Progenitor cell of endocrine pancreas (in vitro differentiated cells): ENCODE measurements around the gene BTBD9. TPM values are rescaled to one million over a fixed set of nuclear protein-coding genes. Genes with fewer than 3 reads are reported as not detected.

Experiments
- DNase-seq: peaks from one replicate; pipeline ENCODE4 v3.0.0; 2021; ENCODE audit warnings: low spot score; ENCODE audit not compliant: unreplicated experiment
- H3K27ac Mint-ChIP-seq: 2 replicates; pipeline ENCODE4 v1.8.0; 2021; ENCODE audit warnings: mild to moderate bottlenecking, moderate library complexity, mixed read lengths
- H3K27me3 Mint-ChIP-seq: 2 replicates; pipeline ENCODE4 v1.8.0; 2021; ENCODE audit warnings: mixed read lengths
- H3K36me3 Mint-ChIP-seq: 2 replicates; pipeline ENCODE4 v1.8.0; 2022; ENCODE audit warnings: mixed read lengths; ENCODE audit not compliant: insufficient read depth
- H3K4me1 Mint-ChIP-seq: 2 replicates; pipeline ENCODE4 v1.8.0; 2021; ENCODE audit warnings: low read depth, mixed read lengths
- H3K4me3 Mint-ChIP-seq: 2 replicates; pipeline ENCODE4 v1.8.0; 2021; ENCODE audit warnings: low read depth, mild to moderate bottlenecking, moderate library complexity, mixed read lengths
- H3K9me3 Mint-ChIP-seq: 2 replicates; pipeline ENCODE4 v1.8.0; 2021; ENCODE audit warnings: low read depth, mixed read lengths
- CTCF ChIP-seq: fragments of 200-600 bp; sonication (generic); IDR thresholded peaks from one replicate; pipeline ENCODE4 v1.5.0; 2021; ENCODE audit warnings: antibody characterized with exemption, mild to moderate bottlenecking; ENCODE audit not compliant: unreplicated experiment
- total RNA-seq: library from RNA; stranded (reverse); gene quantifications from 2 replicates; pipeline ENCODE4 v1.2.1, GENCODE V29; 2021

Gene BTBD9
- total RNA-seq, 1 donor from 2014 or later: 25.9 TPM

- DNase-seq: no peak
- Mint-ChIP-seq H3K36me3 (no peaks in the 10 kb centered on the region), H3K4me3 (no peak overlapping the region), H3K27me3 (no peaks in the 10 kb centered on the region), H3K9me3 (no peaks in the 10 kb centered on the region), H3K27ac (no peak overlapping the region), H3K4me1 (no peaks in the 10 kb centered on the region)
- no peak for TF ChIP-seq CTCF
Observed at GRCh38 chr6:38234141-38234540, 405.6 kb downstream of the BTBD9 start.

- Mint-ChIP-seq H3K9me3 (no peaks in the 10 kb centered on the region), H3K4me3 (no peak overlapping the region), H3K36me3 (no peaks in the 10 kb centered on the region), H3K27ac (no peak overlapping the region), H3K27me3 (no peaks in the 10 kb centered on the region), H3K4me1 (no peaks in the 10 kb centered on the region)
- no peak for TF ChIP-seq CTCF
- DNase-seq: no peak
Observed at GRCh38 chr6:38233161-38233791, 406.5 kb downstream of the BTBD9 start.

GRCh38 chr6:38225766-38226165 lies 414.0 kb downstream of the BTBD9 start:
- TF ChIP-seq CTCF: no peak
- Mint-ChIP-seq H3K4me3 (no peak overlapping the region), H3K36me3 (no peaks in the 10 kb centered on the region), H3K27me3 (no peaks in the 10 kb centered on the region), H3K9me3 (no peaks in the 10 kb centered on the region), H3K4me1 (peaks cover 2% of the 10 kb centered on the region), H3K27ac (no peak overlapping the region)
- no peak for DNase-seq

- Mint-ChIP-seq H3K27ac (no peak overlapping the region), H3K27me3 (no peaks in the 10 kb centered on the region), H3K4me1 (peaks cover 7% of the 10 kb centered on the region), H3K9me3 (no peaks in the 10 kb centered on the region), H3K4me3 (no peak overlapping the region), H3K36me3 (no peaks in the 10 kb centered on the region)
- no peak for TF ChIP-seq CTCF
- no peak for DNase-seq
Observed at GRCh38 chr6:38221251-38221650, 418.5 kb downstream of the BTBD9 start.

GRCh38 chr6:38220069-38220723 lies 419.5 kb downstream of the BTBD9 start:
- Mint-ChIP-seq H3K27me3 (no peaks in the 10 kb centered on the region), H3K27ac (no peak overlapping the region), H3K4me3 (no peak overlapping the region), H3K36me3 (no peaks in the 10 kb centered on the region), H3K4me1 (peaks cover 8% of the 10 kb centered on the region), H3K9me3 (no peaks in the 10 kb centered on the region)
- no peak for DNase-seq
- TF ChIP-seq CTCF: no peak
